DMS53 treated with DMSO at 0.1 percent for 48 hours (cell line): Measurements from ENCODE around the gene PJA2.

ENCODE experiments used
- DNase-seq: peaks from one replicate; lab custom pipeline; 2025; ENCODE audit not compliant: unreplicated experiment; lab: John Stamatoyannopoulos, UW

Gene PJA2

GRCh38 chr5:109408991-109409843 is 557 bp downstream of the PJA2 start:
- DNase-seq = peak; percentile 30

- no peak for DNase-seq
These were observed 1.9 kb downstream of the PJA2 start for GRCh38 chr5:109407913-109408312.

- DNase-seq = no peak
These were observed 3.1 kb downstream of the PJA2 start for GRCh38 chr5:109406719-109407118.

GRCh38 chr5:109404428-109404960 is 5.3 kb downstream of the PJA2 start:
- DNase-seq = no peak

- no peak for DNase-seq
These were observed 6.3 kb downstream of the PJA2 start for GRCh38 chr5:109403469-109403868.

GRCh38 chr5:109399092-109399759 is 10.5 kb downstream of the PJA2 start:
- DNase-seq = no peak

- DNase-seq = no peak
These were observed 12.8 kb downstream of the PJA2 start for GRCh38 chr5:109396965-109397364.

GRCh38 chr5:109394806-109395205 is 15.0 kb downstream of the PJA2 start:
- DNase-seq = no peak

GRCh38 chr5:109390188-109390587 is 19.6 kb downstream of the PJA2 start:
- no peak for DNase-seq

- DNase-seq = no peak
These were observed 21.4 kb downstream of the PJA2 start for GRCh38 chr5:109388407-109388806.

GRCh38 chr5:109387408-109387974 is 22.3 kb downstream of the PJA2 start:
- DNase-seq = no peak

GRCh38 chr5:109378095-109378494 is 31.7 kb downstream of the PJA2 start:
- DNase-seq = no peak

- DNase-seq = no peak
These were observed 35.1 kb downstream of the PJA2 start for GRCh38 chr5:109374625-109375024.

- no peak for DNase-seq
These were observed 35.8 kb downstream of the PJA2 start for GRCh38 chr5:109373932-109374331.

- no peak for DNase-seq
These were observed 39.4 kb downstream of the PJA2 start for GRCh38 chr5:109370343-109370742.

GRCh38 chr5:109365653-109366052 is 44.1 kb downstream of the PJA2 start:
- DNase-seq = no peak

- DNase-seq = no peak
These were observed 44.8 kb downstream of the PJA2 start for GRCh38 chr5:109364977-109365376.

- no peak for DNase-seq
These were observed 50.1 kb downstream of the PJA2 start for GRCh38 chr5:109359642-109360041.

- DNase-seq = no peak
These were observed 52.0 kb downstream of the PJA2 start for GRCh38 chr5:109357807-109358206.

GRCh38 chr5:109354761-109355160 is 55.0 kb downstream of the PJA2 start:
- no peak for DNase-seq

- DNase-seq = no peak
These were observed 57.5 kb downstream of the PJA2 start for GRCh38 chr5:109351988-109352864.
